Activated CD8-positive, alpha-beta memory T cell treated with anti-CD3 and anti-CD28 coated beads for 4 hours (primary cell): ENCODE data around the gene RASSF5.

Experiments
- DNase-seq, 2 donors: peaks; one replicate each; pipeline ENCODE4 v3.0.0-alpha.2; 2020; ENCODE audit warnings: low read depth in 2 of 2

The RASSF5 gene

DNA sequence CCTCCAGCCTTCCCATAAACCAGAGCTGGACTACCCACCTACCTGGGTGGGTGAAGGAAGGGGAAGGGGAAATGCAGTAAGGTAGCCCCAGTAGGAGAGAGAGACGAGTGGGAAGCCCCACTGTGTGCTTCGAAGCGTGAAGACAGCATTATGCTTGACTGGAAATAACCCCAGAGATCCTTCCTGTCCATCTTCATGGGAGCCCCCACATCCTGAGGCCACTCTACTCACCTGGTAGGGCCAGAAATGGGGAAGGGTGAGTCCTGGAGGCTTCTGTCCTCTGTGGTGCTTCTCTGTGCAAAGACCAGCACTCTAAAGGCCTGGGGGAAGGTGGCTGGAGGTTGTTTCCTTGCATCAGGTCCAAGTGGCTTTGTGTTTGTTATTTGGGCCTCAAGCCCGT lies 10.0 kb upstream of the RASSF5 start:
- DNase-seq: no peak

DNA sequence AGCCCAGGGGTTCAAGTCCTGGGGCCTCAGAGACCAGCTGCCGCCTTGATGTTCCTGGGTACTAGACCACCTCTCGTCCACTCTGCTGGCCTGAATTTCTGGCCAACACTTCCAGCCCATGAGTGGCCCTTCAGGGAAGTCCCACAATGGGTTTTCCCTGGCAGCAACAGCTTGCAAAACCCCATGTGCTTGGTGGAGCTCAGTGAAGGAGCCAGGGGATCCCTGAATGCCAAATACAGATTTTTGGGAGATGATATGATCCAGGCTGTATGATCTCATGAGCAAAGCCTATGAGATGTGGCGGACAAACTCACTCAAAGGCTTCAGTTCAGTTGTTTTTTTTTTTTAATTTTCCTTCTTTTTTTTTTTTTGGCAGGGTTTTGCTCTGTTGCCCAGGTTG lies 9.6 kb upstream of the RASSF5 start:
- DNase-seq: no peak

DNA sequence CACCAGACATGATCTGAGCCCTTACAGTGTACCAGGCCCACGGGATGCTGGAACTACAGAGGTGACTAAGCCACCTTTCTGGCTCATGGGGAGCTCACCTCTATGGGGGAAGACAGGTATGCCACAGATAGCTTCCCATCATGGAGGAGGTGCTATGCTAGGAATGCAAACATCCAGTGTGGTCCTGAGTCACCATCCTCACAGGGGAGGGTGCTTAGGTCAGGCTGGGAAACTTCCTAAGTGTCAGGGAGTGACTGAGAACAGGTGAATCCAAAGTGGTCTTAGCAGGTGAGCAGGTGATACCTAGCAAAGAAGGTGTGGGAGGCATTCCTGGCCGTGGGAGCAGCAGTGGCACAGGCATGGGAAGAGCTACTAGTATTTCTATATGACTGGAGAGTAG lies 8.6 kb upstream of the RASSF5 start:
- DNase-seq: no peak

DNA sequence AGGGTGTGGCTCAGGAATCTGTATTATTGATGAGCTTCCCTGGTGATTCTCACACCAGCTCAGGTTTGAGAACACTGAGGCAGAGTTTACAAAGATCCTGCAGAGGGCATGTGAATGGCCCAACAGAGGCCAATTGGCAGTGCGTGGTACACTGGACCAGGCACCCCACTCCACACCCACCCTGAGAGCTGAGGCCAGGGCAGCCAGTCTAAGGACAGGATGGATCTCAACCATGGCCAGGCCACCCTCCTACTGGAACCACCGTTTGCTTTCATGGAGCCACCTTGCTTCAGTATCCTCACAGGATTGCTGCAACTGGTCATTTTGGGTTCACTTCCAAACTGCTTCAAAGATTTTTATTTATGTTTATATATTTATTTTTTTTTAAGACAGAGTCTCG lies 7.3 kb upstream of the RASSF5 start:
- DNase-seq: no peak

DNA sequence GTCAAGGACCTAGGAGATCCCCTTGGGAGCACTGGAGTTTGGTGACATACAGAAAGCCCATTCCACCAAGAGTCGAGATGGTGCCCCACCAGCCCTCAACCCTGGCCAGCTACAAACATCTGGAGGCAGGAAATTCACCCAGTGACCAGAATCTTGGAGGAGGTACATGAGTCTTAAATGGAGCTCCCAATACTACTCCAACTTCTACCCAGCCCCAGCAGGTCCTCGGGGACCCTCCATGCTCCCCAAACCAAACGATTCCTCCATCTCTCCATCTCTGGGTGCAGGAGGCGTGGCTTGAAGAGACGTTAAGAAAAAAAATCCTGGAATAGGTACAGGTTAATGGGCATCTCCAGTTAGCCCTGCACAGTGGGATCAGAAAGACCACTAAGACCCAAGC lies 5.5 kb upstream of the RASSF5 start:
- DNase-seq: no peak

DNA sequence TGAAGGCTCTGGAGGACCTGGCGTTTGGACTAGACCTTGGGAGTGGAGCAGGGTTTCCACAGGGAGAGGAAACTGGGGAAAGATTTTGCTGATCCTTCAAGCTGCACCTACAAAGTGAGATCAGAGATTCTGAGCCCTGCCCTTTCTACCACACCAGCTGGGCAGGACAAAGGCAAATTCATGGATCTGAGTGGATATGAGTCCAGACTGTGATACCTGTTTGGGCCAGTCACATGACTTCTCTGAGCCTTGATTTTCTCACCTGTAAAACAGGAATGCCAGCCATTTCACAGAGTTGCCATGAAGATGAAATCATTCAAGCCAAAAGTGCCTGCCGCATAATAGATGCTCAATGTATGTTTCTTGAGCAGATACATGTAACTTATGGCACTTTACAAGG lies 4.9 kb upstream of the RASSF5 start:
- no peak for DNase-seq

DNA sequence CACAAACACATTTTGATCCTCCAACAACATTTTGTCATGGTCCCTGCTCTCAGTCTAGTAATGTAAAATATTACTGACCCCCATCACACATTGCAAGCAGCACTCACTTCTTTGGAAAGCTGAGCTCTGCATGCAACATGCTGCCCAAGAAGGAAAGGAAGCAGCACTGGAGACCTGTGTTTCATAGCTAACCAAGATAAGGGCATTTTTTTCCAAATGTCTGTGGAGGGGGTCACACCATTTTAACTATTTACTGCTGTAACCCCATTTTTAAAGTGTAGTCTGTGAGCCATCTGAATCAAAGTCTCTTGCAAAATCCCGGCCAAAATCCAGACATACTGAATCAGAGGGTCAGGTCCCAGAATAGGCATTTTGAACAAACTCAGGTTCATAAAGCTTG lies 4.5 kb upstream of the RASSF5 start:
- no peak for DNase-seq

DNA sequence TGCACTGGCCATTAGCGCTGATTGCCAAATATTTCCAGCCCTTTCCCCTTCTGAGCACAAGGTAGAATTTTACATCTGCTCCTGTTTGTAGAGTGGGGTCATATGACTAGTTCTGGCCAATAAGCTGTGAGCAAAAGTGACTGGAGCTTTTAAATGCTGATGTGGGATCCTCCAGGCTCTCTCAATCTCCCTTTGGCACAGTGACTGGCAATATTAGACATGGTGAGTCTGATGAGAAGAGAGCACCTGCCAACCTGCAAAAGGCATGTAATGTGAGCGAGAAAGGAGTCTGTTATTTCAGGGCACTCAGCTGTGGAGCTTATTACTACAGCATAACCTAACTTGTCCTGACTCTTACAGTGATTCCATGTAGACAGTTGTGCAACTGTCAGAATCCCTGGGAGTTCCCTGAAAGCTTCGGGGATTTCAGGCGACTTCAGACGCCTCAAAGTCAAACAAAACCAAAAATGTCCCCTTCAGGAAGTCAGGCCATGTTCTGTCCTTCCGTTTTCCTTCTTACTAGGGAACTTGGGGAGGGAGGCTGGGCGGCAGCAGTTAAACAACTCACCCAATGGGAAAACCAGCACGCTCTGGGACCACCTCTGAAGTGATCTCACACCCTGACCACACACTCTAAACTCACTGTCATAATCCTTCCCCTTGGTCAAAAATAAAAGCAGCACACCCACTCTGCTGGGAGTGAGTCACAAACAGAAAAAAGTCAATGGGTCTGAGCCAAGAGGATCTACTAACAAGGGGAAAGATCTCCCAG lies 3.6 kb upstream of the RASSF5 start:
- peak; percentile 10 to 16 for DNase-seq

DNA sequence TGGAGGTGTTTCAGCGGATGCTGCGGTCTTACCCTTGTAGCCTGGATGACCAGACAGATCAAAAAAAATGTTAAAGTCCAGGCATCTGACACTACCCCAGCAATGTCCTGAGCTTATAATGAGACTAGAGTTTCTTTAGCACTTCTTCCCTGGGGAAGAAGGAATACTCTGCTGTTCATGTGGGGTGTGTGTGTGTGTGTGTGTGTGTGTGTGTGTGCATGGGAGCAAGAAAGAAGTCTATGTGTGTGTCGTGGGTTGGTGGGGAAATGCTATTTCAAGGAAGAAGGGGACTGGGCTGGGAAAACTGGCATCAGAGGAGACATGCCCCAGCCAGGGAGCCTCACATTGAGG lies 3.0 kb upstream of the RASSF5 start:
- no peak for DNase-seq

DNA sequence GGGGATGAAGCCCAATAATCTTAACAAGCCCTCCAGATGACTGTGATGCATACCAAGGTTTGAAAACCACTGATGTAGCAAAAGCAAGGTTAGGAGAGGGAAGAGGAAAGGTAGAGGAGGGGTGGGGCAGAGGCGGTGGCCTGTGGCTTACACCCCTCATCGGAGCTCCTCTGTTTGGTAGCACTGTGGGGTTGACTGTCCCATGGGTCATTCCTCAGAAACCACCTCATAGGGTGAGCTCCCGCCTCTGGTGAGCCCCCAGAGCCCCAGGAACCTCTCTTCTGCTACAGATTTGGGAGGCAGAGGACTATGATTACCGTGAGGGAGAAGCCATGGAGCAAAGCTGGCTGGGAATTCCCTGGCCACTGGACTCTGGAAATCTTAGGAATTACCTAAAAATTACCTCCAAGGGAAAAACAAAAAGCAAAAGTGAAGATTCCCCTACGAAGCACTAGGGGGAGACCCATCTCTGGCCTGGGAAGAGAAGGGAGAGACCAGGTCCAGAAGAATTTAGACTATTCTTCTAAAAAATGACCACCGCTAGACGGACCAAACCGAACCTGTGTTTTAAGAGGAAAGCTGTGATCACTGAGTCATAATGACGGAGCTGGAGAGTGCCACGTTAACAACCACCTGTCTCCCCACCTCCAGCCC lies 1.5 kb upstream of the RASSF5 start:
- no peak for DNase-seq

DNA sequence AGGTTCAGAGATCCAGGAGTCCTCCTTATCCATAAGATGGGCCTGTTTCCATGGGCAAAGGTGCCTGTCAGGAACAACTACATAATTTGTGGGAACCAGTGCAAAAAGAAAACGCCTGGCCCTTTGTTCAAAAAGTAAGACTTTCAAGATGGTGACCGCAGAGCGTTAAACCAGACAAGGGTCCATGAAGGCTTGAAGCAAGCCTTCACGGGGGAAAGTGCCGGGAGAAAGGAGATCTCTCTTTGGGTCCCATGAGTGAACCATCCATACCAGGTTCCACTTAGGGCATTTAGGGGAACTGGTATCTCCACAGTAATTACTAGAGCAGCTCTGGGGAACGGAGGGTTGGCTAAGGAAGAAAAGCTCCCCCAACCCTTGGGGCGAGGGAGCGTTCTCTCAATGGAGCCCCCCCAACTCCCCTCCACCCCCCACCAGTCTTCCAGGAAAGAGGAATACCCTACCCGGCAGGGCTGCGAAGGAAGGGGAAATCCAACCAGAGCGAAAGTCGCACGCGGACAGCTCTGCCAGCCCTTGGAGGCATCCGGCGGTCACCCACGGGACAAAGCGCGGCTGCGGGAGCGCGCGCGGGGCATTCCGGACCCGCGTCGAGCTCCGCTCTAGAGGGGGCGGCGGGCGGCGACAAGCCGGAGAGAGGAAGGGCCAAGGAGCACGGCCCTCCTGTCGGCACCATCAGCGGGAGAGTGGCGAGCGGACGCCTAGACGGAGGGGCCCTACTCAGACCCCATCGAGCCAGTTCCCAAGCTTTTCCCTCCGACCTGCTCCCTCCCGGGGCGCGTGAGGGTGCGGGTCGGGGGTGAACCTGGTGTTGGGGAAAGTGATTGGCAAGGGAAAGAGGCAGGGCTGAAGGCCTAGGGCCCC lies 687 bp upstream of the RASSF5 start:
- DNase-seq: no peak

DNA sequence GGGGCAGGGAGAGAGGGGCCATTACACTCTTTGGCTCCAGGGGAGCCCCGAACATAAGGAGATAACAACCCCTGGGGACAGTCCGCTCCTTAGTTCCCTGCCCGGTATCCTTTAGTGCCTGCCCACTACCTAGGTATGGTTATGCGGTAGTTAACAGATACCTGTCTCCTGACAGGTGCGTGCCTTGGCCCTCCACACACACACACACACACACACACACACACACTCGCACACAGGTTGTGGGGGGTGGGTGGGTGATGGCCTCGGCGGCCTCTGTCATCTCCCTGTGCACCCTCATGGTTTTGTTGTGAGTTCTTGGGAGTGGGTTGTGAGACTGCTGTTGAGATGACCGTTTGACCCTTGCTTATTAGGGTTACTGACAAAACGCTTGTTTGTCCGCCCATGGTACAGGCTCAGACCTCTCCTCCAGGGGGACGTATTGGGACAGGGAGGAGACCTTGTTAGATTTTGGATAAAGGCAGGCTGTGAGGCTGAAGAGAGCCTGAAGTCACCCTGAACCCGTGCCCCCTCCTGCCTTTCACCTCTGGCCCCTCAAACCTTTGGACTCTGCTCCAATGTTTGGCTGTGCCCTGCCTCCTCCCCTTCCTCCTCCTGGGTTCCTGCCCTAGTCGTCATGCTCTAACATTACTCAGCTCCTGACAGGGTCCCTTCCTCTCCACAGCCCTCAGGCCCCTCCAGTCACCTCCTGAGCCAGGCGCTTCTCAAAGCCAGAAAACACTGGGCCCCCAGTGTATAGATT lies 979 bp downstream of the RASSF5 start:
- DNase-seq: no peak

DNA sequence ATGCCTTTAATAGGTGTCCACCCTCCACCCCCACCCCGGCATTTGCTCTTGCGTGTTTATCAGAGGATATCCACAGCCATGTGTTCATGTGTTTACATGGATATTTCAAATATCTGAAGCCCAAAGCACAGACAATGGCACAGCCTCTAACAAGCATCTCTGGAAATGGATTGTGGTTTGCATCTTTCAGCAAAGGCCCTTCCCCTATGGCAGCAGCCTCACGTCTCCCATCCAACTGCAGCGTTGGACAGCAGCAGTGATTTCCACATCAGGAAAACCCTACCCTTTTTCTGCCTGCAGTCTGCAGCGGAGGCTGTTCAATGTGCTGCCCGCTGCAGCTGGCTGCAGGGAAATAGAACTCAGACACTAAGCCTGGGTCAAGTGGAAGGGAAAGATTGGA lies 1.6 kb downstream of the RASSF5 start:
- DNase-seq: no peak

DNA sequence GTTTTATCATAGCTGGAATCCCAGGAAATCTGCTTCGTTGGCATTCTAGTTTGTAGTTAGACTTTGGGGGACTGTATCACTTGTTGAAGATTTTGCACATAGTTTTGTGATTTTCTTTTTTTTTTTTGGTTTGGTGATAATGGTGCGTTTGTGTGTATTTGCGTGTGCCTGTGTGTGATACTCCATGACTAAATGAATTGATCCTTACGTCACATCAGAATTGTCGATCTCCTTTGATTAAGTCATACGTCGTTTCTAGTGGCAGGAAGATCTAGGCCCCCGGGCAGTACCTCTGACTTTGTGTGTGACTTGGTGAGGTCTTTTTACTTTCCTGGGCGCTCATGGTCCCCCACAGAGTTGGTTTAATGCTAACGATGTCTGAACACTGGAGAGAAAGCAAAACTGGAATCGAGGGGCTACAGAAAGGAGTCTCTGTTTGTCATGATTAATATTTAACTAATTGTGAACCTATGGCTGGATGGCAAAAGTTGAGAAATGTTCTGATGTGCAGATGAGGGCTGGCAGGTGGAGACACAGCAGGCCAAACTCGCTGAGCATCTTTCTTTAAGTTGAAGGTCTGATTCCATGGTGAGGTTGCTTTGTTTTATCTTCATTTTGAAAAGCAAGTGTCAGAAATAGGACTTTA lies 2.4 kb downstream of the RASSF5 start:
- DNase-seq: no peak

DNA sequence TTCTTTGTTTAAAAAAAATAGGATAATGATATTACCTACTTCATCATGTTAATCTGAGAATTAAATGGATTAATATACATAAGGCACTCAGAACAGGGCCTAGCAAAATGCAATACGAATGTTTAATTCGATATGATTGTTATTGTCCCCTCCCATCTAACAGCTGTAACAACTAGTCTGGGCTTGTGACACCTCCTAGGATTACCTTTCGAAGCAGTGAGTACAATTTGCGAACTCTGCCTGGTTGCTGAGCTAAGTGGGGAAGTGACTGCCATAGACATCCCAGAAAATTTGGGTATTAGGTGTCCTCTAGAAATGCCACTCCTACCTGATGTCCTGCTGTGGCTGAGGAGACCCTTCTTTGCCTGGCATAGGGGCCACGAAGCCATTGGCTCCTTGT lies 3.0 kb downstream of the RASSF5 start:
- no peak for DNase-seq

DNA sequence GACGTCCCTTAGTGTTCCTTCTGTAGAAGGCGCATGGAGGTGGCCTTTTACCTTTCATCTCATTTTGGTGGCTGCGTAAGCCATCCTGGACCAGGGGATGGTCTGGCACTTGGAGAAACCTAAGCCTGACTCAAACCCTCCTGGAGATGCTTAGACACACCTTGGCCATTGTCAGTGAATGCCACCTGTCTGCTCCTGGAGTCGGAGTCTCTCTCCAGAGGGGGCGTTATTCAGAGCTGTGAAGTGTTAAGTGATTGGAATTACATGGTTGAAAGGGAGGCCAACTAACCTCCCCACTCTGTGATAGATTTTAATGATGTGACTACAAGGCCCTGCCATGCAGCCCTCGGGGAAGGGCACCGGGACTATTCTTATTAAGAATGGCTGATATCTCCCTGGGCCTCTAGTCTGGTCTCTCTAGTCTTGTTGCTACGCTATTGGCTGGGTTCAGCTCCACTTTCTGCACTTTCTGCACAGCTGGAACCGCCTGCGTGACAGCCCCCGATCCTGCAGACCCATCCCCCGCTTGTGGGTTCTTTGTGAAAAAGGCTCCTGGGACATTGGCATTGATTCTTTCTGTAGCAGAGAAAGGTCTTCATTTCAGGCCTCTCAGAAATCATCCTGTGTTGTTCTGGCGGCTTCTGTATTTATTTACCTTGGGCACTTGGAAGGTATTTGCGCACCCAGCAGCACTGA lies 4.2 kb downstream of the RASSF5 start:
- no peak for DNase-seq

DNA sequence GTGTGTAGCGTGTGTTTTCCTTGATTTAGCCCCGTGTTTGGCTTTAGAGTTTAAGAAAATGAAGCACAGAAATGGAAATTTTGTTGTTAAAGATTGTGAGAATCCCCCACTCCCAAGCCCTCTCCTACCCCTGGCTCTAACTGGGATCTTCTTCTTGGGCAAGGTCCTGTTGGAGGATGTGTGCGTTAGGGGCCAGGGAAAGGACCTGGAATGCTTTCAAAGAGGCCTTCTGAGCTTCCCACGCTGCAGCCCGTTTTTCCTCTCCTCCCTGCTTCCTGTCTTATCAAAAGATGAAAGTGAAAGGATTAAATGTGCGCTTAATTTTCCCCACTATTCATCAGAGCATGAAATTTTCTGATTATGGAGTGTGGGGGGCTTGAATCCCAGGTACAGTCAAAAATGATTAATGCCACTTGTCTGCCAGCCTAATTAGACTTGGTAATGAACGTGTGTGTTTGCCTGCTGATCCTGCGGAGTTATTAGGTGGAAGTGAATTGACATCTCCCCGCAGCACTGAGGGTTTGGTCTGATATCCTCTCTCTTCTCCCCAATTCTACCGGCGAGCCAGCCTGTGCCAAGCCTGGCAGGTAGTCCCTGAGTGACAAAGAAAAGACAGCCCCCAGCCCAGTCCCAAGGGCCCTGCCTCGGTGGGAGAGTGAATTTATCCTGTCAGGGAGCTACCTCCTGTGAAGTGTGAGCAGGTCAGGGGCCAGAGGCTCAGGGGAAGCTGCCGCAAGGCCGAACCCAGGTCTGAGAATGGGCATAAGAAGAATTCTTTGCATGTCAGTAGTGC lies 4.9 kb downstream of the RASSF5 start:
- no peak for DNase-seq

DNA sequence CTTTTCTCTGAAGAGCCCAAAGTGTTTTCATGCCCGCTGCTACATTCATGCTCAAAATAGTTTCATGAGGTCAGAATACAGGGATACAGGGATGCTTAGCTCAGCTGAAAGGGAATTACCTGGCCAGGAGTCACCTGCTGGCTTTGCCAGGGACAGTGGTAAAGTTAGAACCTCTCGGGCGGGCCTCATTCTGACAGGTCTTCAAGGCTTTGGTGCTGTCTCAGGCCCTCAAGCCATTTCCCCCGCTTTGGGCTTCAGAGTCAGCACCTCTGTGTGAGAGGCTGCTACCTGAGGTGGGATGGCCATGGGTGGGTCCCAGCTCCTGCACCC lies 5.5 kb downstream of the RASSF5 start:
- no peak for DNase-seq

DNA sequence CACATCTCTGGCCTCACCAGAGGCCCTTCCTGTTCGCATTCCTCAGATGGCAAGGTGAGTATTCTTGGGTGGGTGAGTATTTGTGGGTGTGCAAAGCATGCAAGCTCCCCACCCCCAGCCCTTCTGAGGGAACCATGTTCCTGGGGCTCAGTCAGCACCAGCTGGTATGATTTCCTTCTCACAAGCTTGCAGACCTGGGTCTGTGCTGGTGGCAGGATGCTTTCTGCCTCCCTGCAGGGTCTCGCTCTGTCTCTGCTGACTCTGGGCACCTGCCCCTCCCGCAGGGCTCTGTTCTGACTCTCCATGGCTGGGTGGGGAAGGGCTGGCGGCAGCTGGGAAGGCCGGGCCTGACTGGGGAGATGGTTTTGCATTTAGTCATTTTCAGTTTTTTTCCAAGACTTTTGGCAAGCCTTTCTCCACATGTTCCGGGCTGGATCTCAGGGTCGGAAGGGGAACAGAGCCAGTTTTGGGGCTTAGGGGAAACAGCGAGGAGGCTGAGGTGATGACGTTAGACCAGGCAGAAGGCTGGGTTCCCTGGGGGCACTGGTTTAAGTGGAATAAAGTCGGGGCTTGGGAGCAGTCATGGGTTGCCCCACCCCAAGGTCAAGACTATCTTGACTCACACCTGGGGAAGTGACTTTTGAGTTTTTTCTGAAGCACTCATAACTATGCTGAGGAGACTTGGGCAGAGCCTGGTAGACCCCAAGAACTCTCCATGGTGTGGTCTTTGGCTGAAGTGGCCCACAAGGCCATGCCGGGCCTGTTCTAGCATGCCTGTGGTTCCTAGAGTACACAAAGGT lies 6.2 kb downstream of the RASSF5 start:
- no peak for DNase-seq
